ENCODE measurements around the gene EFNA3. TPM values are rescaled to one million over a fixed set of nuclear protein-coding genes. Genes with fewer than 3 reads are reported as not detected.

The EFNA3 gene
- total RNA-seq, 1 donor from 2014 or later = 2.9 TPM

- DNase-seq (ENCODE audit: low read depth) (no peak), FAIRE-seq (no peak)
- Histone ChIP-seq H3K9ac (ENCODE audit: low read length) (no peak overlapping the region), H3K27ac (ENCODE audit: low read depth, low read length) (no peak overlapping the region), H4K20me1 (ENCODE audit: insufficient read depth, low read length) (no peaks in the 10 kb centered on the region), H3K36me3 (ENCODE audit: insufficient read depth, low read length) (no peaks in the 10 kb centered on the region), H3K4me1 (ENCODE audit: insufficient read depth, low read length) (peaks cover 48% of the 10 kb centered on the region), H3K4me3 (ENCODE audit: insufficient read depth, low read depth, low read length) (no peak overlapping the region), H3K79me2 (ENCODE audit: insufficient read depth, low read length) (no peaks in the 10 kb centered on the region), H3K9me3 (ENCODE audit: insufficient read depth, low read depth, low read length) (no peaks in the 10 kb centered on the region), H2AFZ (ENCODE audit: low read depth, low read length) (no peak overlapping the region), H3K27me3 (ENCODE audit: insufficient read depth, low read length) (peaks cover 24% of the 10 kb centered on the region), H3K4me2 (ENCODE audit: low read length) (no peak overlapping the region)
- Mint-ChIP-seq H3K27me3 (ENCODE audit: low read depth, unreplicated experiment) (no peaks in the 10 kb centered on the region), H3K36me3 (ENCODE audit: low read depth, unreplicated experiment) (peaks cover 8% of the 10 kb centered on the region), H3K4me3 (ENCODE audit: unreplicated experiment) (no peak overlapping the region), H3K4me1 (ENCODE audit: low read depth, unreplicated experiment) (peaks cover 40% of the 10 kb centered on the region), H3K27ac (ENCODE audit: unreplicated experiment) (no peak overlapping the region), H3K9me3 (ENCODE audit: unreplicated experiment) (no peaks in the 10 kb centered on the region)
- TF ChIP-seq, protein P1, sequence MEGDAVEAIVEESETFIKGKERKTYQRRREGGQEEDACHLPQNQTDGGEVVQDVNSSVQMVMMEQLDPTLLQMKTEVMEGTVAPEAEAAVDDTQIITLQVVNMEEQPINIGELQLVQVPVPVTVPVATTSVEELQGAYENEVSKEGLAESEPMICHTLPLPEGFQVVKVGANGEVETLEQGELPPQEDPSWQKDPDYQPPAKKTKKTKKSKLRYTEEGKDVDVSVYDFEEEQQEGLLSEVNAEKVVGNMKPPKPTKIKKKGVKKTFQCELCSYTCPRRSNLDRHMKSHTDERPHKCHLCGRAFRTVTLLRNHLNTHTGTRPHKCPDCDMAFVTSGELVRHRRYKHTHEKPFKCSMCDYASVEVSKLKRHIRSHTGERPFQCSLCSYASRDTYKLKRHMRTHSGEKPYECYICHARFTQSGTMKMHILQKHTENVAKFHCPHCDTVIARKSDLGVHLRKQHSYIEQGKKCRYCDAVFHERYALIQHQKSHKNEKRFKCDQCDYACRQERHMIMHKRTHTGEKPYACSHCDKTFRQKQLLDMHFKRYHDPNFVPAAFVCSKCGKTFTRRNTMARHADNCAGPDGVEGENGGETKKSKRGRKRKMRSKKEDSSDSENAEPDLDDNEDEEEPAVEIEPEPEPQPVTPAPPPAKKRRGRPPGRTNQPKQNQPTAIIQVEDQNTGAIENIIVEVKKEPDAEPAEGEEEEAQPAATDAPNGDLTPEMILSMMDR (IDR thresholded peaks at IDR 0.05; ENCODE audit: insufficient read depth, low read depth, low read length) = no peak
- no peak for TF ChIP-seq EZH2 (IDR thresholded peaks at IDR 0.05; ENCODE audit: insufficient read depth, low read length)
Measured at GRCh38 chr1:155131285-155131684, 52.6 kb downstream of the EFNA3 start.

GRCh38 chr1:155131856-155132255 lies 53.2 kb downstream of the EFNA3 start:
- TF ChIP-seq, protein P1 (IDR thresholded peaks at IDR 0.05; ENCODE audit: insufficient read depth, low read depth, low read length) = no peak
- no peak for TF ChIP-seq EZH2 (IDR thresholded peaks at IDR 0.05; ENCODE audit: insufficient read depth, low read length)
- no peaks in the 10 kb centered on the region for H3K36me3 ChIP-seq (ENCODE audit: insufficient read depth, low read length)
- no peak overlapping the region for H3K4me3 ChIP-seq (ENCODE audit: insufficient read depth, low read depth, low read length)
- peaks cover 8% of the 10 kb centered on the region for H3K36me3 Mint-ChIP-seq (ENCODE audit: low read depth, unreplicated experiment)
- no peaks in the 10 kb centered on the region for H4K20me1 ChIP-seq (ENCODE audit: insufficient read depth, low read length)
- no peak overlapping the region for H3K27ac Mint-ChIP-seq (ENCODE audit: unreplicated experiment)
- no peak overlapping the region for H3K27ac ChIP-seq (ENCODE audit: low read depth, low read length)
- H3K27me3 ChIP-seq (ENCODE audit: insufficient read depth, low read length) = peaks cover 19% of the 10 kb centered on the region
- FAIRE-seq = no peak
- no peaks in the 10 kb centered on the region for H3K9me3 Mint-ChIP-seq (ENCODE audit: unreplicated experiment)
- H3K4me1 ChIP-seq (ENCODE audit: insufficient read depth, low read length) = peaks cover 46% of the 10 kb centered on the region
- H2AFZ ChIP-seq (ENCODE audit: low read depth, low read length) = no peak overlapping the region
- peaks cover 41% of the 10 kb centered on the region for H3K4me1 Mint-ChIP-seq (ENCODE audit: low read depth, unreplicated experiment)
- H3K9me3 ChIP-seq (ENCODE audit: insufficient read depth, low read depth, low read length) = no peaks in the 10 kb centered on the region
- H3K79me2 ChIP-seq (ENCODE audit: insufficient read depth, low read length) = peaks cover 4% of the 10 kb centered on the region
- no peak overlapping the region for H3K4me2 ChIP-seq (ENCODE audit: low read length)
- H3K27me3 Mint-ChIP-seq (ENCODE audit: low read depth, unreplicated experiment) = no peaks in the 10 kb centered on the region
- H3K9ac ChIP-seq (ENCODE audit: low read length) = no peak overlapping the region
- no peak for DNase-seq (ENCODE audit: low read depth)
- peak overlapping the region; percentile 40 for H3K4me3 Mint-ChIP-seq (ENCODE audit: unreplicated experiment)

GRCh38 chr1:155133799-155134281 lies 55.2 kb downstream of the EFNA3 start:
- H3K27ac ChIP-seq (ENCODE audit: low read depth, low read length) = peak overlapping the region; percentile 100
- H3K4me3 ChIP-seq (ENCODE audit: insufficient read depth, low read depth, low read length) = no peak overlapping the region
- DNase-seq (ENCODE audit: low read depth) (no peak), FAIRE-seq (no peak)
- H3K36me3 ChIP-seq (ENCODE audit: insufficient read depth, low read length) = peaks cover 3% of the 10 kb centered on the region
- no peaks in the 10 kb centered on the region for H3K9me3 ChIP-seq (ENCODE audit: insufficient read depth, low read depth, low read length)
- Mint-ChIP-seq H3K4me3 (ENCODE audit: unreplicated experiment) (no peak overlapping the region), H3K36me3 (ENCODE audit: low read depth, unreplicated experiment) (peaks cover 10% of the 10 kb centered on the region), H3K9me3 (ENCODE audit: unreplicated experiment) (no peaks in the 10 kb centered on the region), H3K4me1 (ENCODE audit: low read depth, unreplicated experiment) (peaks cover 38% of the 10 kb centered on the region), H3K27me3 (ENCODE audit: low read depth, unreplicated experiment) (no peaks in the 10 kb centered on the region), H3K27ac (ENCODE audit: unreplicated experiment) (no peak overlapping the region)
- peaks cover 10% of the 10 kb centered on the region for H4K20me1 ChIP-seq (ENCODE audit: insufficient read depth, low read length)
- peaks cover 2% of the 10 kb centered on the region for H3K27me3 ChIP-seq (ENCODE audit: insufficient read depth, low read length)
- TF ChIP-seq, protein P1 (IDR thresholded peaks at IDR 0.05; ENCODE audit: insufficient read depth, low read depth, low read length) = no peak
- TF ChIP-seq EZH2 (IDR thresholded peaks at IDR 0.05; ENCODE audit: insufficient read depth, low read length) = no peak
- H3K79me2 ChIP-seq (ENCODE audit: insufficient read depth, low read length) = peaks cover 22% of the 10 kb centered on the region
- H3K4me1 ChIP-seq (ENCODE audit: insufficient read depth, low read length) = peaks cover 35% of the 10 kb centered on the region
- H3K4me2 ChIP-seq (ENCODE audit: low read length) = no peak overlapping the region
- H3K9ac ChIP-seq (ENCODE audit: low read length) = no peak overlapping the region
- no peak overlapping the region for H2AFZ ChIP-seq (ENCODE audit: low read depth, low read length)
